ENCODE measurements around the gene FOXK2.

FOXK2 gene

DNA sequence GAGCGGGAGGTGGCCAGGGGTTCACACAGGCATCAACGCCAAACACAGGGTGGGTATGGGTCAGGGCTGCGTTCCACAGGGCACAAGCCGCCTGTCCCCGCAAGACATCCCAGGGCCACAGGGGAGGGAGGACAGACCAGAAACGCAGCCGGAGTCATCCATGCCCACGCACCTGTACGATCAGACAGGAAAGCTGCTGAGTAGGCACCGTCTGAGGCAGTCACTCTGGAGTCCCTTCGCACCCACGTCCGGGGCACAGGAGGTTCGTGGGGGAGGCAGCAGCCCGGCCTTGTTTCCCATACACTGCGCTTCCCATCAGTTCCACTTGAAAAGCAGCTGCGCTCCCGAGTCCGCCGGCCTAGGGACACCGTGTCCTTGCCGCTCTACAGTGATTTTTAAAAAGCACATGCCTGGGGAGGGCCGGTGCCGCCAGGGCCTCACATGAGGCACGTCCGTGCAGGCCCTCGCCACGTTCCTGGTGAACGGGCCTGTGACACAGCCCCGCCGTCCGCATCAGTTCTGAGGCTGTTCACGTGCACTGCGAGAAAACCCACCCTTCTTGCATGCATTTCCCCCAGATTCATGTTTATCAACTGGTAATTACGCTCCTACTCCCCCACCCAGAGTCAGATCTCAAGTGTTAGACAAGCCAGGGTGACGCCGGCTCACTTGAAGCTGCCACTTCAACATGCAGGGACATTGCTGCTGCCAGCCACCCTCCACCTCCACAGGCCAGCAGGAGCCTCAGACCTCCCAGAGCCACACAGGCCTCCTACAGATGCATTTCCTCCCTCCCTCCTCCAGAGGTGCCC lies 94.0 kb downstream of the FOXK2 start:
- H4K8ac ChIP-seq (ENCODE audit: low read depth, low read length): no peak overlapping the region
- H3K79me2 ChIP-seq (ENCODE audit: control insufficient read depth, insufficient read depth, low read length): no peaks in the 10 kb centered on the region
- no peak overlapping the region for H2BK5ac ChIP-seq (ENCODE audit: low read length)
- peak overlapping the region; percentile 17 for H3K23ac ChIP-seq (ENCODE audit: low read length)
- H3K9ac ChIP-seq (ENCODE audit: low read length): no peak overlapping the region
- H3K4me3 ChIP-seq (ENCODE audit: low read length): no peak overlapping the region
- DNase-seq: peak; percentile 69
- no peak overlapping the region for H4K5ac ChIP-seq (ENCODE audit: low read length)
- no peak overlapping the region for H2BK120ac ChIP-seq (ENCODE audit: low read depth, low read length)
- no peak overlapping the region for H3K27ac ChIP-seq (ENCODE audit: low read depth, low read length)
- no peak overlapping the region for H3K56ac ChIP-seq (ENCODE audit: low read length)
- peaks cover 9% of the 10 kb centered on the region for H3K36me3 ChIP-seq (ENCODE audit: control insufficient read depth, insufficient read depth, low read length)
- no peak overlapping the region for H2AK5ac ChIP-seq (ENCODE audit: low read length)
- H3K4me1 ChIP-seq (ENCODE audit: control insufficient read depth, low read depth, low read length): no peaks in the 10 kb centered on the region
- no peak overlapping the region for H2BK15ac ChIP-seq (replicated peaks; ENCODE audit: low read depth)
- no peak overlapping the region for H3K4ac ChIP-seq (ENCODE audit: low read depth, low read length)
- H3K4me2 ChIP-seq (ENCODE audit: low read length): no peak overlapping the region
- no peaks in the 10 kb centered on the region for H3K27me3 ChIP-seq (ENCODE audit: insufficient read depth, low read length, poor library complexity)
- H3K79me1 ChIP-seq (ENCODE audit: low read length): no peaks in the 10 kb centered on the region
- no peak overlapping the region for H3K18ac ChIP-seq (ENCODE audit: low read length)
- WGBS (ENCODE audit: extremely low coverage, insufficient coverage, low lambda C conversion rate): no CpG with 5 or more reads among the region's 37 CpGs

DNA sequence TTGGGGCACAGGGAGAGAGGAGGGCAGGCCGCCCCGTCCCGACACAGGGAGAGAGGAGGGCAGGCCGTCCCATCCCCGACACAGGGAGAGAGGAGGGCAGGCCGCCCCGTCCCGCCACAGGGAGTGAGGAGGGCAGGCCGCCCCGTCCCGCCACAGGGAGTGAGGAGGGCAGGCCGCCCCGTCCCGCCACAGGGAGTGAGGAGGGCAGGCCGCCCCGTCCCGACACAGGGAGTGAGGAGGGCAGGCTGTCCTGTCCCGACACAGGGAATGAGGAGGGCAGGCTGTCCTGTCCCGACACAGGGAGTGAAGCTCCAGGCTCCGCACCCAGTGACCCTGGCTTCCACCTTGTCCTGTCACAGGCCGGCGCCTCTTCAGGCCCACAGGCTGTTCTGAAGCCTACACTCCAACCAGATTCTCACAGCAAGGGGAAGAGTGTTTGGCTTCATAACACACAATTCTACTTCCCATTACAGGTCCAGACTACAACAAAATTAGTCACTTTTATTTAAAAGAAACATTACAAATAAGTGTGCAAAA lies 94.6 kb downstream of the FOXK2 start:
- Histone ChIP-seq H3K27ac (ENCODE audit: low read depth, low read length) (no peak overlapping the region), H3K18ac (ENCODE audit: low read length) (no peak overlapping the region), H4K5ac (ENCODE audit: low read length) (no peak overlapping the region), H3K79me1 (ENCODE audit: low read length) (no peaks in the 10 kb centered on the region), H3K4me2 (ENCODE audit: low read length) (no peak overlapping the region), H2BK5ac (ENCODE audit: low read length) (no peak overlapping the region), H3K79me2 (ENCODE audit: control insufficient read depth, insufficient read depth, low read length) (no peaks in the 10 kb centered on the region), H3K4me3 (ENCODE audit: low read length) (no peak overlapping the region), H3K36me3 (ENCODE audit: control insufficient read depth, insufficient read depth, low read length) (peaks cover 8% of the 10 kb centered on the region), H3K9ac (ENCODE audit: low read length) (no peak overlapping the region), H3K23ac (ENCODE audit: low read length) (no peak overlapping the region), H3K4me1 (ENCODE audit: control insufficient read depth, low read depth, low read length) (no peaks in the 10 kb centered on the region), H3K56ac (ENCODE audit: low read length) (no peak overlapping the region), H2BK15ac (replicated peaks; ENCODE audit: low read depth) (no peak overlapping the region), H2AK5ac (ENCODE audit: low read length) (no peak overlapping the region), H4K8ac (ENCODE audit: low read depth, low read length) (no peak overlapping the region), H3K27me3 (ENCODE audit: insufficient read depth, low read length, poor library complexity) (no peaks in the 10 kb centered on the region), H2BK120ac (ENCODE audit: low read depth, low read length) (no peak overlapping the region), H3K4ac (ENCODE audit: low read depth, low read length) (no peak overlapping the region)
- DNase-seq: no peak
- WGBS (ENCODE audit: extremely low coverage, insufficient coverage, low lambda C conversion rate): no CpG with 5 or more reads among the region's 22 CpGs

DNA sequence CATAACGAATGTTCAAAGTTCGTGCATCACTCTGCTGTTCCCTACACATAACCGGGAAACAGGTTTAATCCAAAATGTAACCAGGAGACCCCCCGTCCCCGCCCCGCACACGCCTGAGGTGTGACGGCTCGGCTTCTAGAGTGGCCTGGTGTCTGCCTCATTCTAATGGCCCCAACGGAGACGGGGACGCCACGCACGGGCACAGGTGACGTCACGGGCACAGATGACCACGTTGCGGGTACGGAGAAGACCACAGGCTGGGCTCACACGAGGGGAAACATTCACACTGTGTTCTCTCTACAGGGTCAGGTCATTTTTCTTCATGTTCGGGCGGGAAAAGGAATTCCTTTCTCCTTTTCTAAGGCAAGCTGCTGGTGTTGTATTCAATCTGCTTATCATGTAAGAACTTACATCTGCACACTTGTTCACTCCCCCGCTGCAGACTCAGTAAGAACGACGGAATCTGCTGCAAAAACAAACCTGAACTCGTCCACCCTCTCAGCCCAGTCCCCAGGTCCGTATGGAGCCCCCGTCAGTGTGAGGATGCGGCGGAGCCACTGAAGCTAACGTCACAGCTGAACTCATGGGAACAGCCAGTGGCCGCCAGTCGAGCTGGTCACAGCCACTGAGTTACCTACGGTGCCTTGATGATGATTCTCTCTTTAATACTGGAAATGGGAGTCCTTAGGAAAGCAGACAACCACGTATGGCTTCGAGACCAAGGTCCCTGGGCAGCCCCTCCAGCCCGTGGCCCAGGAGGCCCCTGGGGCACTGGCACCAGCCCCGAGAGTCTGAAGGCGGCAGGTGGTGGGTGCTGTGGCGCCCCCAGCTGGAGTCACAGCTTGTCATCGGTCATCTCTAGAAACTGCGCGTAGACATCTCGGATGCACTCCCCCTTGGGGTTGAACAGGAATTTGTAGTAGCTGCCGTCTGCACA lies 95.8 kb downstream of the FOXK2 start:
- Histone ChIP-seq H3K9ac (ENCODE audit: low read length) (no peak overlapping the region), H3K27me3 (ENCODE audit: insufficient read depth, low read length, poor library complexity) (no peaks in the 10 kb centered on the region), H3K56ac (ENCODE audit: low read length) (no peak overlapping the region), H2AK5ac (ENCODE audit: low read length) (no peak overlapping the region), H3K4ac (ENCODE audit: low read depth, low read length) (no peak overlapping the region), H4K5ac (ENCODE audit: low read length) (no peak overlapping the region), H3K4me2 (ENCODE audit: low read length) (no peak overlapping the region), H3K18ac (ENCODE audit: low read length) (no peak overlapping the region), H2BK120ac (ENCODE audit: low read depth, low read length) (no peak overlapping the region), H3K36me3 (ENCODE audit: control insufficient read depth, insufficient read depth, low read length) (peaks cover 8% of the 10 kb centered on the region), H3K4me3 (ENCODE audit: low read length) (no peak overlapping the region), H3K4me1 (ENCODE audit: control insufficient read depth, low read depth, low read length) (no peaks in the 10 kb centered on the region), H3K79me1 (ENCODE audit: low read length) (no peaks in the 10 kb centered on the region), H2BK15ac (replicated peaks; ENCODE audit: low read depth) (no peak overlapping the region), H3K27ac (ENCODE audit: low read depth, low read length) (no peak overlapping the region), H4K8ac (ENCODE audit: low read depth, low read length) (no peak overlapping the region), H2BK5ac (ENCODE audit: low read length) (no peak overlapping the region), H3K23ac (ENCODE audit: low read length) (no peak overlapping the region), H3K79me2 (ENCODE audit: control insufficient read depth, insufficient read depth, low read length) (no peaks in the 10 kb centered on the region)
- WGBS (ENCODE audit: extremely low coverage, insufficient coverage, low lambda C conversion rate): no CpG with 5 or more reads among the region's 45 CpGs
- peak; percentile 33 for DNase-seq

DNA sequence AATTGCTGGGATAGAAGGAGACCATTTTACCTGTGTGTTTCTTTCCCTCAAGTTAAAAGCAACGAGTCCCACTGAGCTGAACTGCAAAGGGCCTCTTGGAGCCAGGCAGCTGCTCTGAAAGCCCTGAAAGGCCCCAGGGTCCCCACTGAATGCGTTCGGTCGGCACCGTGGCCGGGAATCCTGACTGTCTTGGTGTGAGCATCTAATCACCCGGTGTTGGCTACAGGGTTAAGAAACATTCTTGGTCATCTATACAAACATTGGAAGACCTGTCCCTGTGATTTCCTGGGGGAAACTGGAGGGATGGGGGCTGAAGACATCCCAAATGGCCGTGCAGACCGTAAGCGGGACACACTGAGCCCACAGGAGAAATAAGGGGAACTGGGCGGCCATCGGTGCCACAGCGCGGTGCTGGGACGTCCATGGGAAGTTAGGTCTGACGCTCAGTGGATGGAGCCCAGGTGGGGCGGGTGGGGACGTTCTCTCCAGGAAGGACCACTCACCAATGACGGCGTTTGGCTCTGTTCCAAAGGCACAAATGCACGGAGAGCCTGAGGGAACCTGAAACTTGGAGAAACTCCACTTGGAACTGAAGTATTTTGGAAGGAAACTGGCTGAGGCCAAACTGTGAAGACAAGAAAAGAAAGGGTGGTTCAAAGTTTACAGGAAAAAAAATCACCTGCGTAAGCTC lies 96.6 kb downstream of the FOXK2 start:
- H4K8ac ChIP-seq (ENCODE audit: low read depth, low read length): no peak overlapping the region
- no peak overlapping the region for H3K56ac ChIP-seq (ENCODE audit: low read length)
- DNase-seq: no peak
- H3K23ac ChIP-seq (ENCODE audit: low read length): no peak overlapping the region
- no peak overlapping the region for H3K9ac ChIP-seq (ENCODE audit: low read length)
- H3K4me3 ChIP-seq (ENCODE audit: low read length): no peak overlapping the region
- no CpG with 5 or more reads among the region's 22 CpGs for WGBS (ENCODE audit: extremely low coverage, insufficient coverage, low lambda C conversion rate)
- no peak overlapping the region for H2BK120ac ChIP-seq (ENCODE audit: low read depth, low read length)
- peaks cover 8% of the 10 kb centered on the region for H3K36me3 ChIP-seq (ENCODE audit: control insufficient read depth, insufficient read depth, low read length)
- H3K27ac ChIP-seq (ENCODE audit: low read depth, low read length): no peak overlapping the region
- no peak overlapping the region for H4K5ac ChIP-seq (ENCODE audit: low read length)
- H2BK5ac ChIP-seq (ENCODE audit: low read length): no peak overlapping the region
- no peaks in the 10 kb centered on the region for H3K79me1 ChIP-seq (ENCODE audit: low read length)
- H2BK15ac ChIP-seq (replicated peaks; ENCODE audit: low read depth): no peak overlapping the region
- no peaks in the 10 kb centered on the region for H3K4me1 ChIP-seq (ENCODE audit: control insufficient read depth, low read depth, low read length)
- no peaks in the 10 kb centered on the region for H3K27me3 ChIP-seq (ENCODE audit: insufficient read depth, low read length, poor library complexity)
- no peak overlapping the region for H2AK5ac ChIP-seq (ENCODE audit: low read length)
- H3K79me2 ChIP-seq (ENCODE audit: control insufficient read depth, insufficient read depth, low read length): no peaks in the 10 kb centered on the region
- no peak overlapping the region for H3K4ac ChIP-seq (ENCODE audit: low read depth, low read length)
- no peak overlapping the region for H3K4me2 ChIP-seq (ENCODE audit: low read length)
- H3K18ac ChIP-seq (ENCODE audit: low read length): no peak overlapping the region

DNA sequence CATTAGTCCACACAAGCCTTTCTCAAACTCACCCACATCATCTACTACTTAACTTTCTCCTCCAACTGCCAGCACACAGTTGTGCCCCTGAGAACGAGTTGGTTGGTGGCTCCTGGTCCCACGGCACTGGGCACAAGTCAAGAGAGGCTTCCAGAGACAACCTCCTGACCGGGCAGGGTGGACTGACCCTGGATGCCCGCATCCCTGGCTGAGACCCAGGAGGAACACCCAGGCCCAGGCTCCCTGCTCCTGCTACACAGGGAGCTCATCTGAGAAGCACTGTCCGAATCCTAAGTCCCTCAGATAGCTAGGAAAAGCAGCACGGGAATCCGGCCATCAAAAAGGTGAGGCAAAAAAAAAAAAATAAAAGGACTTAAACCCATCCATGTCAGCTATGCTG lies 99.7 kb downstream of the FOXK2 start:
- H2BK120ac ChIP-seq (ENCODE audit: low read depth, low read length): no peak overlapping the region
- H3K4me1 ChIP-seq (ENCODE audit: control insufficient read depth, low read depth, low read length): no peaks in the 10 kb centered on the region
- no peak overlapping the region for H4K8ac ChIP-seq (ENCODE audit: low read depth, low read length)
- H3K27ac ChIP-seq (ENCODE audit: low read depth, low read length): no peak overlapping the region
- H3K36me3 ChIP-seq (ENCODE audit: control insufficient read depth, insufficient read depth, low read length): peaks cover 14% of the 10 kb centered on the region
- no peak overlapping the region for H3K56ac ChIP-seq (ENCODE audit: low read length)
- H4K5ac ChIP-seq (ENCODE audit: low read length): no peak overlapping the region
- H2BK15ac ChIP-seq (replicated peaks; ENCODE audit: low read depth): no peak overlapping the region
- H3K9ac ChIP-seq (ENCODE audit: low read length): no peak overlapping the region
- H3K23ac ChIP-seq (ENCODE audit: low read length): no peak overlapping the region
- no peak for DNase-seq
- no peaks in the 10 kb centered on the region for H3K79me2 ChIP-seq (ENCODE audit: control insufficient read depth, insufficient read depth, low read length)
- no peak overlapping the region for H2AK5ac ChIP-seq (ENCODE audit: low read length)
- no peaks in the 10 kb centered on the region for H3K27me3 ChIP-seq (ENCODE audit: insufficient read depth, low read length, poor library complexity)
- no CpG with 5 or more reads among the region's 7 CpGs for WGBS (ENCODE audit: extremely low coverage, insufficient coverage, low lambda C conversion rate)
- no peak overlapping the region for H3K4me2 ChIP-seq (ENCODE audit: low read length)
- H3K4me3 ChIP-seq (ENCODE audit: low read length): no peak overlapping the region
- no peak overlapping the region for H3K18ac ChIP-seq (ENCODE audit: low read length)
- no peak overlapping the region for H2BK5ac ChIP-seq (ENCODE audit: low read length)
- no peaks in the 10 kb centered on the region for H3K79me1 ChIP-seq (ENCODE audit: low read length)
- no peak overlapping the region for H3K4ac ChIP-seq (ENCODE audit: low read depth, low read length)

Measured in mesendoderm (in vitro differentiated cells).